Superior temporal gyrus (tissue), 1 donor: ENCODE measurements around the gene SPATA2L.
"Not testable (repeated sequence)": the region's sequence is repeated elsewhere in the genome, so short reads cannot be mapped to it uniquely, and the experiment has no call there.

Source experiments
- DNase-seq: peaks from one replicate; pipeline ENCODE4 v3.0.0-alpha.2; 2016; ENCODE audit errors: extremely low spot score

Gene SPATA2L

GRCh38 chr16:89689621-89690020 lies 11.9 kb downstream of the SPATA2L start:
- DNase-seq = not testable (repeated sequence)

GRCh38 chr16:89689142-89689541 lies 12.4 kb downstream of the SPATA2L start:
- DNase-seq = no peak

- no peak for DNase-seq
These were observed 13.1 kb downstream of the SPATA2L start for GRCh38 chr16:89688395-89688794.

GRCh38 chr16:89687092-89687940 lies 14.2 kb downstream of the SPATA2L start:
- no peak for DNase-seq

- DNase-seq = peak; percentile 91
These were observed 14.9 kb downstream of the SPATA2L start, which contains the start of gene CDK10 for GRCh38 chr16:89686520-89687091. TSS of gene CDK10 (plus strand) at chr16:89686689. CDS start at chr16:89686711, 22 bp downstream.

- DNase-seq = no peak
These were observed 15.6 kb downstream of the SPATA2L start for GRCh38 chr16:89685916-89686315.

GRCh38 chr16:89678258-89678657 lies 23.2 kb downstream of the SPATA2L start:
- DNase-seq = no peak

- no peak for DNase-seq
These were observed 29.1 kb downstream of the SPATA2L start for GRCh38 chr16:89672177-89672941.

- DNase-seq = not testable (repeated sequence)
These were observed 29.9 kb downstream of the SPATA2L start for GRCh38 chr16:89671565-89671964.

GRCh38 chr16:89670496-89671431 lies 30.7 kb downstream of the SPATA2L start:
- no peak for DNase-seq

- no peak for DNase-seq
These were observed 31.8 kb downstream of the SPATA2L start for GRCh38 chr16:89669755-89670154.

- DNase-seq = no peak
These were observed 32.7 kb downstream of the SPATA2L start for GRCh38 chr16:89668790-89669158.

- no peak for DNase-seq
These were observed 33.9 kb downstream of the SPATA2L start for GRCh38 chr16:89667633-89668032.

GRCh38 chr16:89667000-89667399 lies 34.5 kb downstream of the SPATA2L start:
- not testable (repeated sequence) for DNase-seq

GRCh38 chr16:89664238-89664637 lies 37.3 kb downstream of the SPATA2L start:
- DNase-seq = not testable (repeated sequence)

- DNase-seq = no peak
These were observed 40.3 kb downstream of the SPATA2L start for GRCh38 chr16:89661215-89661614.

GRCh38 chr16:89660146-89660545 lies 41.4 kb downstream of the SPATA2L start:
- DNase-seq = no peak

GRCh38 chr16:89658221-89658879 lies 43.2 kb downstream of the SPATA2L start:
- DNase-seq = no peak

- peak; percentile 86 for DNase-seq
These were observed 43.9 kb downstream of the SPATA2L start, which contains the start of the genes CHMP1A and SPATA33 for GRCh38 chr16:89657442-89658220. TSS of gene CHMP1A (minus strand) at chr16:89657708. CDS start at chr16:89657588, 120 bp downstream. TSS of gene SPATA33 (plus strand) at chr16:89657836. CDS start at chr16:89657912, 76 bp downstream.
